Choroid plexus epithelial cell (primary cell): ENCODE data around the gene NUTM2G.
"Not testable (repeated sequence)": the region's sequence is repeated elsewhere in the genome, so short reads cannot be mapped to it uniquely, and the experiment has no call there.

ENCODE experiments used
- DNase-seq: peaks from one replicate; pipeline ENCODE4 v3.0.0-alpha.2; 2010; ENCODE audit warnings: low read depth
- H3K4me3 ChIP-seq: 2 replicates; pipeline ENCODE4 v1.5.1; 2011; ENCODE audit warnings: low read depth, mild to moderate bottlenecking, control low read depth, low read length, moderate library complexity
- TF ChIP-seq, protein P1 (sequence below): conservative IDR thresholded peaks from 2 replicates; pipeline ENCODE4 v1.5.1; 2011; ENCODE audit warnings: low read depth, mild to moderate bottlenecking, control low read depth, inconsistent platforms, low read length, moderate library complexity

Gene NUTM2G, protein sequence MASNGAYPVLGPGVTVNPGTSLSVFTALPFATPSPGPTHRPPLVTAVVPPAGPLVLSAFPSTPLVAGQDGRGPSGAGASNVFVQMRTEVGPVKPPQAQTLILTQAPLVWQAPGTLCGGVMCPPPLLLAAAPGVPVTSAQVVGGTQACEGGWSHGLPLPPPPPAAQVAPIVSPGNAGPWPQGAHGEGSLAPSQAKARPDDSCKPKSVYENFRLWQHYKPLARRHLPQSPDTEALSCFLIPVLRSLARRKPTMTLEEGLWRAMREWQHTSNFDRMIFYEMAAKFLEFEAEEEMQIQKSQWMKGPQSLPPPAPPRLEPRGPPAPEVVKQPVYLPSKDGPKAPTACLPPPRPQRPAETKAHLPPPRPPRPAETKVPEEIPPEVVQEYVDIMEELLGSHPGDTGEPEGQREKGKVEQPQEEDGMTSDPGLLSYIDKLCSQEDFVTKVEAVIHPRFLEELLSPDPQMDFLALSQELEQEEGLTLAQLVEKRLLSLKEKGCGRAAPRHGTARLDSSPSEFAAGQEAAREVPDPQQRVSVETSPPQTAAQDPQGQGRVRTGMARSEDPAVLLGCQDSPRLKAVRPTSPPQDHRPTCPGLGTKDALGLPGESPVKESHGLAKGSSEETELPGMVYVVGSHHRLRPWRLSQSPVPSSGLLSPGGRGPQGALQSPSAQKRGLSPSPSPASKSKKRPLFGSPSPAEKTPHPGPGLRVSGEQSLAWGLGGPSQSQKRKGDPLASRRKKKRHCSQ

DNA sequence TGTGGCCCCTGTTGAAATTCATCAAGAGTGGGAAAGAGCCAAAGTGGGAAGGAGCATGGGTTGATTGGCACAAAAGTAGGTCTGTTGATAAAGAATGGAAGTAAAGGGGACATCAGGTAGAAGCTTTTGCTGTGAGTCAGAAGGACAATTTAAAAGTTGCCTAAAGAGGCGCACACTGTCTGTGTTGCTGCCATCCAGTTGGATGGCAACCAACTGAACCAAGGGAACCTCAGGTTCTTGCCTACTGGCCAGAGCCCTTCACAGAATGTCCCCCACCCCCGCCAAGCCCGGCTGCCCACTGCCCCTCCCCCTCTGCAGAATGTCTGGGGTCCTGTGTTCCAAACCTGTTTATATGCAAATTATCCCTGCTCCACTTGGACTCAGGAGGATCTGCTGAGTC is at the start of gene NUTM2G:
TSS of gene NUTM2G (plus strand) at position 301 of the 400 bp plus-strand sequence. CDS start 182 bp downstream, outside the sequence.
- not testable (repeated sequence) for H3K4me3 ChIP-seq, DNase-seq

DNA sequence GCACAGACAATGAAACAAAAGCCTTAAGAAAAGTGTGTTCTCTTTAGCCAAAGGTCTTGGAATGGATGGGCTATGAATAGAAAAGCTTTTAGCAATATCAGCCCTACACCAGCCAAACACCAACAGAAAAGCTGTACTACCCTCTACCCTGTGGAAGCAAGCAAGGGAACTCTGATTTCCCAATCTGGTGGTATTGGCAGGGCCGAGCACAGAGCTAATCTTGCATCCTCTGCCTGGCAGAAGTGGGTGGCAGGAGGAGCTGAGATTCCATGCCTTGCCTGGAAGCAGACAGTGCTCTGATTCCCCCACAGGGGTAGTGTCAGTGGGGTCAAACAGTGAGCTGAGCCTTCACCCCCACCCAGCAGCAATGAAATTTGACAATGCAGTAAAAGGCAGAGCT is 44.7 kb upstream of the NUTM2G start:
- TF ChIP-seq, protein P1, sequence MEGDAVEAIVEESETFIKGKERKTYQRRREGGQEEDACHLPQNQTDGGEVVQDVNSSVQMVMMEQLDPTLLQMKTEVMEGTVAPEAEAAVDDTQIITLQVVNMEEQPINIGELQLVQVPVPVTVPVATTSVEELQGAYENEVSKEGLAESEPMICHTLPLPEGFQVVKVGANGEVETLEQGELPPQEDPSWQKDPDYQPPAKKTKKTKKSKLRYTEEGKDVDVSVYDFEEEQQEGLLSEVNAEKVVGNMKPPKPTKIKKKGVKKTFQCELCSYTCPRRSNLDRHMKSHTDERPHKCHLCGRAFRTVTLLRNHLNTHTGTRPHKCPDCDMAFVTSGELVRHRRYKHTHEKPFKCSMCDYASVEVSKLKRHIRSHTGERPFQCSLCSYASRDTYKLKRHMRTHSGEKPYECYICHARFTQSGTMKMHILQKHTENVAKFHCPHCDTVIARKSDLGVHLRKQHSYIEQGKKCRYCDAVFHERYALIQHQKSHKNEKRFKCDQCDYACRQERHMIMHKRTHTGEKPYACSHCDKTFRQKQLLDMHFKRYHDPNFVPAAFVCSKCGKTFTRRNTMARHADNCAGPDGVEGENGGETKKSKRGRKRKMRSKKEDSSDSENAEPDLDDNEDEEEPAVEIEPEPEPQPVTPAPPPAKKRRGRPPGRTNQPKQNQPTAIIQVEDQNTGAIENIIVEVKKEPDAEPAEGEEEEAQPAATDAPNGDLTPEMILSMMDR, result no peak
- no peak overlapping the region for H3K4me3 ChIP-seq
- no peak for DNase-seq

DNA sequence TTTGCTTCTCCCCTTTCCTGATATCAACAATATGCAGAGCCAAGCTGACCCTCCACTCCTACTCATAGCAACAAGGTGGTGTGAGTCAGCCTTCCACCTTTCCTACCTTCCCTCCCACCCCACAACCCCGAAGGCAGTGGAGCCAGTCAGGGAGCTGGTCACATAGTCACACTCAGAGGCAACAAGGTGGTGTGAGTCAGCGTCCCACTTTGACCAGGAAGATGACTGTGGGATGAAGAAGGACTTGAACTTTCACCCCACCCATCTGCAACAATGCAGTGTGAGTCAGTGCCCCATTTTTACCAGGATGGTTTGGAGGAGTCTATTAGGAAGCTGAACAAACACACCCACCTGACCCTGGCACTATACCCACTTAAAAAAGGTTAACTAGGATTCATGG is 44.2 kb upstream of the NUTM2G start:
- TF ChIP-seq, protein P1, result no peak
- peak; percentile 46 for DNase-seq
- H3K4me3 ChIP-seq, result no peak overlapping the region

DNA sequence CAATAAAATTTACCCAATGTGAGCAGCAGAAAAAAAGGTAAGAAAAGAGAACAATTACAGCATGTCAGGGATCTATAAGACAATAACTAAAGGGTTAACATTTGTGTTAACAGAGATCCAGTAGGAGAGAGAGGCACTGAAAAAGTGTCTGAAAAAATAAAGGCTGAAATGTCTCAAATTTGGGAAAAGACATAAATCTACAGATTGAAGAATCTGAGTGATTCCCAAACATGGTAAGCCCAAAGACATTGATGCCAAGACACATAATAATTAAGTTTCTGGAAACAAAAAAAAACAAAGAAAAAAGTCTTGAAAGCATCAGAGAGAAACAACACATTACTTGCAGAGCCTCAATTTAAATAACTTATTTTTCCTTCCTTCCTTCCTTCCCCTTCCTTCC is 43.2 kb upstream of the NUTM2G start:
- DNase-seq, result no peak
- H3K4me3 ChIP-seq, result no peak overlapping the region
- TF ChIP-seq, protein P1, result no peak

DNA sequence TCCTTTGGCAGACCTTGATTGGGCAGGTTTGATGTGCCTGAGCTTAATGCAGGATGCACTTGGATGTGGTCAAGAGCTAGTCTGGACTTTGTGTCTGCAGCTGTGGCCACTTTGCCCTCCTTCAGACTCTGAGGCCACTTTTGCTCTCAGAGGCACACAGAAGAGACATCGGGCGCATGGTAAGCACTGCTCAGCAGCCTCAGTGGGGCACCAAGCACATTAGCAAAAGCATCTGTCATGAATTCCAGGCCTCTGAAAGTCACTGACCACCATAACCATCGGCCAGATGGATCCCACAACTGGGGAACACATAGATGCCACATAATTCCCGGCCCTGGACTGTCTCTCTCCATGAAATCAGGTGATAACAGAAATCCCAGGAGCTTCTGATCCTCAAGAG is 40.1 kb upstream of the NUTM2G start:
- no peak for DNase-seq
- TF ChIP-seq, protein P1, result no peak
- no peak overlapping the region for H3K4me3 ChIP-seq

DNA sequence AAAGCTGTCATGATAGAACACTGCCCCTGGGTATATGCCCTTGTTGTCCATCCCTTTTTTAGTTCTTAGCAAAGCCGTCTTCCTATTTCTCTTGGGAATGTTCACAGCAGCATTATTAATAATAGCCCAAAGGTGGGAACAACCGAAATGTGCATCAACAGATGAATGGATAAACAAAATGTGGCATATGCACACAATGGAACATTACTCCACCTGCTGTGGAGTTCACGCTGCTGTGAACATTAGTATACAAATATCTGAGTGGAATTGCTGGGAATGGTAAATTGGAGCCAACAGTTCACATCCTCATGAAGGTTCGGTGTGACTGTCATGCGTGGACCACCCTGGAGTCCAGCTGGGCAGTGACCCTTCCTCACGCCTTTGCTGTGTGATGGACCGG is 36.5 kb upstream of the NUTM2G start:
- H3K4me3 ChIP-seq, result no peak overlapping the region
- TF ChIP-seq, protein P1, result no peak
- no peak for DNase-seq

DNA sequence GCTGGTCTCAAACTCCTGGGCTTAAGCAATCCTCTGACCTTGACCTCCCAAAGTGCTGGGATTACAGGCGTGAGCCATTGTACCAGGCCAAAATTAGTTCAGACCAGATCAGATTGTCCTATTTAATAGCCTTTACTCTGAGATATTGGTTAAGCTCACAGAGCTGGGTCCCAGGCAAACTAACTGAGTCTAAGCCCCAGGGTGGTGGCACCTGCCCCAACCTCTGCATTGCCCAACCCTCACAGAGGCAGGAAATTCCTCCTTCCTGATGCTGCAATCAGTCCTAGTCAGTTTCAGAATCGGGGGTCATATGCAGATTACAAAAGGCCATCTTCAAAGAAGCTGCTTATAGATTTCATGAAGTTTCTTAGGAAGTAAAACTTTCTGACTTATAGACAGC is 28.6 kb upstream of the NUTM2G start:
- H3K4me3 ChIP-seq, DNase-seq: not testable (repeated sequence)

DNA sequence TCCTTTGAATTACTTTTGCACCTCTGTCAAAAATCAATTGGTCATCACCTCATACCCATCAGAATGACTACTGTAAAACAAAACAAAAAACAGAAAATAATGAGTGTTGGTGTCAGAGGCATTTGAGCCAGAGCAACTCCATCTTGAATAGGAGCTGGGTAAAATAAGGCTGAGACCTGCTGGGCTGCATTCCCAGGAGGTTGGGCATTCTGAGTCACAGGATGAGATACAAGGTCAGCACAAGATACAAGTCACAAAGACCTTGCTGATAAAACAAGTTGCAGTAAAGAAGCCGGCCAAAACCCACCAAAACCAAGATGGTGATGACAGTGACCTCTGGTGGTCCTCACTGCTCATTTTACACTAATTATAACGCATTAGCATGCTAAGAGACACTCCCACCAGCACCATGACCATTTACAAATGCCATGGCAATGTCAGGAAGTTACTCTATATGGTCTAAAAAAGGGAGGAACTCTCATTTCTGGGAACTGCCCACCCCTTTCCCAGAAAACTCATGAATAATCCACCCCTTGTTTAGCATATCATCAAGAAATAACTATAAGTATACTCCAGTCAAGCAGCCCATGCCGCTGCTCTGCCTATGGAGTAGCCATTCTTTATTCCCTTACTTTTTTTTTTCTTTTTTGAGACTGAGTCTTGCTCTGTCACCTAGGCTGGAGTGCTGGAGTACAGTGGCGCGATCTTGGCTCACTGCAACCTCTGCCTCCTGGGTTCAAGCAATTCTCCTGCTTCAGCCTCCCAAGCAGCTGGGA is 23.5 kb upstream of the NUTM2G start:
- H3K4me3 ChIP-seq, DNase-seq: not testable (repeated sequence)

DNA sequence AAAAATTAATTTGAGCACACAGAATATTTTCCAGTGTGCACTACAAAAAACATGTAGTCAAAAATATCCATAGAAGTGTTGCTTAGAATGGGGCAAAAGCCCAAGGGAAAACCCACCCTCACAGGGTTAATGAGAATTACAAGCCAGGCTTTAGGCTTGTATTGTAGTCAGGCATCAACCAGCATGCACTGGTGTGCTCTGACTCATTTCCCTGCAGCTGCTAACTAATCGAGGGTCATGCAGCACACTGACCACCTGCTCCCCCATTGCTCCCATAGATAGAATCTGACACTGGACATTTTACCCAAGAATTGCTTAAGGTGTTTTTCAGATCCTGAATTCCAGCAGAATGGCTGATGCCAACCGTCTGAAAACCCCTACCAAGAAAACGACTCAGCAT is 20.2 kb upstream of the NUTM2G start:
- DNase-seq, H3K4me3 ChIP-seq: not testable (repeated sequence)

DNA sequence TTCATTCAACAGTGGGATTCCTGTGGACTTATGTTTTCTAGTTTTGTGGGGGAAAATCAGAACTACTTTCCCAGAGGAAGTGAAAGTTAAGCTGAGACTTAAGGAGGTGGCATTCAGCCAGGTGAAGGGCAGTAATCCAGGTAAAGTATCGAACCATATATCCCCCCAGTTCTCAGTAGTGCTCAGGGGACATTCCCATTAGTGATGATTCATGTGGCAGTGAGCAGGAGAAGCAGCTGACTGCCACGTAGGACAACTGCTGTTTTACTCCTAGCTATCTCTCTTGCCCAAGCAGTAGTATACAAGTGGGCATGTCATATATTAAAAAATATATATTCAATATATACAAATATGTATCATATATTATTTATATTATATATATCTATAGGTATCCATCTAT is 13.1 kb upstream of the NUTM2G start:
- H3K4me3 ChIP-seq, DNase-seq: not testable (repeated sequence)

DNA sequence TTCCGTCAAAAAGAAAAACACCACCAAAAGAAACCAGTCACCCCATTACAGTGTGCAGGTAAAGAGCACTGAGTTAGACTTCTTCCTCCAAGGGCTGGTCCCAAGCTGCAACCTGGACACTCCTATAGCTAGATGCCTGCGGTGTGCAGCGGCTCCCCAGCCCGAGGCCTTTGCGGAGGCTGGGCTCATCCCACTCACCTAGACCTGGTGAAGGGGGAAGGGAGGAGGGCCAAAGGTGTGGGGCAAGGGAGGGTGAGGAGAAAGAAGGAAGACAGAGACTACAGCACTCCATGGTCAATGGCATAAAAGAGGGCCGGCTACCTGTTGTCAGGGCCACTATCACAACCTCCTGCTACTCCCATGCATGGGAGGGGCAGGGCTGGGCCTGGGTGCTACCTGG is 12.1 kb upstream of the NUTM2G start:
- H3K4me3 ChIP-seq, DNase-seq: not testable (repeated sequence)

DNA sequence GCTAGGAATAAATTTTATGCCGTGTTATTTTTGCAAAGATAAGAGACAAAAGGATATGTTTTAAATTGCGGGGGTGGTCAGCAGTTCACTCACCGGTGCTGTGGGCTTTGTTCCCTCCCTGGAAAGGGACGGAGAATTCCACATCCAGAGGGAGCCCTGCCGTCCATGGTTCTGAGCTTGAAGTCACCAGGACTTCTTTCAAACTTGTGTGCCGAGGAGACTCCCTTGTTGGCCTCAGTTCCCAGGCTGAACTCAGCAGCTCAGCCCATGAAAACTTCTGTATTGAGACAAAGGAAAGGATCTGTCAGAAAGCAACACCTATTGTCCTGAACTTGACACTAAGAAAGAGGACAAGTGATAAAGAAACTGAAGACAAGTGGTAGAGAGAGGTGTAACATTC is 10.1 kb upstream of the NUTM2G start:
- H3K4me3 ChIP-seq, DNase-seq: not testable (repeated sequence)

DNA sequence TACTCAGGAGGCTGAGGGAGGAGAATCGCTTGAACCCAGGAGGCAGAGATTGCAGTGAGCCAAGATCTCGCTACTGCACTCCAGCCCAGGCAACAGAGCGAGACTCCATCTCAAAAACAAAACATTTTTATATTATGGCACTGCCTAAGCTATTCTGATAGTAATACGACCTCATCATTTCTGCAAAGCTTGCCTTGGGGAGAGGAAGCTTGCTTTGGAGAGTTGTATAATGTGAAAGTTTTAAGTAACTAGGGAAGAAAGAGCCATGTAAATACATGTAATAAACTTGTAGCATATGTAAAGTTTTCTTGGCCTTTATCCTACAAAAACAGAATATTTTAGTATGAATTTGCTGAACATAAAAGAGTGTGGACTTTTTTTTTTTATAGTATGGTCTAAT is 7.8 kb upstream of the NUTM2G start:
- H3K4me3 ChIP-seq, DNase-seq: not testable (repeated sequence)
